Measurements from ENCODE around the gene NUP210.

GRCh38 chr3:13272831-13273603, 147.1 kb downstream of the NUP210 start:
- TF ChIP-seq CTCF (conservative IDR thresholded peaks at IDR 0.05; ENCODE audit: low read depth, low read length) (no peak), EZH2 (IDR thresholded peaks at IDR 0.05; ENCODE audit: low read length, unreplicated experiment) (no peak), EZH2phosphoT487 (IDR thresholded peaks at IDR 0.05; ENCODE audit: borderline replicate concordance, low read length) (no peak)
